H1 (cell line): ENCODE data around the gene MEGF11. TPM values are rescaled to one million over a fixed set of nuclear protein-coding genes. Genes with fewer than 3 reads are reported as not detected.

Experiments
- CTCF ChIA-PET: fragments of 300-600 bp; sonication (Branson Sonifier 250); formaldehyde crosslinking; loops from one replicate; lab custom pipeline; 2021; ENCODE audit not compliant: partially characterized antibody; lab: Charles Lee
- POLR2A ChIA-PET: fragments of 300-600 bp; sonication (Branson Sonifier 250); formaldehyde crosslinking; loops from one replicate; lab custom pipeline; 2021; ENCODE audit warnings: inconsistent platforms; ENCODE audit not compliant: partially characterized antibody; lab: Charles Lee
- DNase-seq, 2 experiments: peaks; one replicate each; pipeline versions ENCODE4 v3.0.0 to v3.0.0-alpha.2; 2010 to 2022; ENCODE audit warnings: low spot score in 2 of 2, low read depth in 1 of 2, mixed read lengths in 1 of 2
- FAIRE-seq: peaks from 2 replicates; lab custom pipeline; 2011; peaks lifted over from hg19 to GRCh38; lab: Jason Lieb, UNC
- H2AFZ ChIP-seq: 2 replicates; pipeline ENCODE4 v1.8.1; 2012; ENCODE audit warnings: low read length, inconsistent platforms
- H2AK5ac ChIP-seq: 2 replicates; pipeline ENCODE4 v1.6.1; 2013; ENCODE audit warnings: low read depth, low read length
- H2BK120ac ChIP-seq: replicated peaks from 2 replicates; pipeline ENCODE3; 2013; ENCODE audit warnings: low read depth, low read length, inconsistent platforms
- H2BK12ac ChIP-seq: 2 replicates; pipeline ENCODE4 v1.6.1; 2013; ENCODE audit warnings: low read depth, low read length
- H2BK15ac ChIP-seq: 2 replicates; pipeline ENCODE4 v1.6.1; 2013; ENCODE audit warnings: low read length
- H2BK20ac ChIP-seq: 2 replicates; pipeline ENCODE4 v1.6.1; 2013; ENCODE audit warnings: low read length
- H2BK5ac ChIP-seq: 2 replicates; pipeline ENCODE4 v1.6.1; 2013; ENCODE audit warnings: low read depth, low read length
- H3K14ac ChIP-seq: 2 replicates; pipeline ENCODE4 v1.6.1; 2013; ENCODE audit warnings: inconsistent platforms; ENCODE audit not compliant: insufficient read length
- H3K18ac ChIP-seq: 2 replicates; pipeline ENCODE4 v1.6.1; 2013; ENCODE audit warnings: low read length; ENCODE audit errors: extremely low read depth
- H3K23ac ChIP-seq: 2 replicates; pipeline ENCODE4 v1.6.1; 2013; ENCODE audit warnings: inconsistent platforms; ENCODE audit not compliant: insufficient read length
- H3K23me2 ChIP-seq: 2 replicates; pipeline ENCODE4 v1.6.1; 2013; ENCODE audit warnings: low read depth, low read length
- H3K27ac ChIP-seq: 2 replicates; pipeline ENCODE4 v1.6.1; 2011; ENCODE audit warnings: low read depth, low read length, inconsistent platforms
- H3K27me3 ChIP-seq, 4 experiments: replicated peaks in 1 of 4; 1 replicate in 1 of 4; 2 replicates in 3 of 4; pipeline versions ENCODE4 v1.6.1 to v1.8.1; 2011 to 2013; ENCODE audit warnings: low read length in 3 of 4, mild to moderate bottlenecking in 3 of 4, inconsistent platforms in 2 of 4, mixed read lengths in 2 of 4, moderate library complexity in 1 of 4; ENCODE audit not compliant: control insufficient read depth in 3 of 4, insufficient read depth in 3 of 4; ENCODE audit errors: extremely low read depth in 1 of 4
- H3K36me3 ChIP-seq, 4 experiments: 2 replicates each; pipeline versions ENCODE4 v1.6.1 to v1.8.1; 2011 to 2013; ENCODE audit warnings: mild to moderate bottlenecking in 4 of 4, low read length in 3 of 4, moderate library complexity in 2 of 4, control low read depth in 1 of 4, inconsistent platforms in 1 of 4; ENCODE audit not compliant: insufficient read depth in 4 of 4, control insufficient read depth in 2 of 4
- H3K4ac ChIP-seq: replicated peaks from 2 replicates; pipeline ENCODE3; 2013; ENCODE audit warnings: low read length, low read depth, mixed read lengths, inconsistent platforms; ENCODE audit not compliant: insufficient read length
- H3K4me1 ChIP-seq, 4 experiments: replicated peaks in 1 of 4; 1 replicate in 1 of 4; 2 replicates in 3 of 4; pipeline versions ENCODE4 v1.6.1 to v1.8.1; 2011 to 2013; ENCODE audit warnings: low read length in 3 of 4, inconsistent platforms in 2 of 4, mixed read lengths in 1 of 4; ENCODE audit not compliant: insufficient read depth in 4 of 4, control insufficient read depth in 3 of 4
- H3K4me2 ChIP-seq, 2 experiments: 2 replicates each; pipeline versions ENCODE4 v1.6.1 to v1.8.1; 2011 to 2013; ENCODE audit warnings: low read depth in 2 of 2, low read length in 2 of 2, control low read depth in 1 of 2, inconsistent platforms in 1 of 2, mild to moderate bottlenecking in 1 of 2; ENCODE audit not compliant: insufficient read depth in 1 of 2
- H3K4me3 ChIP-seq, 4 experiments: fragments of 200-600, 300-600 bp in 1 of 4; sonication (generic), shearing (Covaris generic), sonication (Bioruptor Twin) in 1 of 4; 2 replicates each; pipeline versions ENCODE4 v1.5.1 to v1.8.1; 2011 to 2016; ENCODE audit warnings: low read length in 4 of 4, low read depth in 3 of 4, control low read depth in 2 of 4, inconsistent platforms in 2 of 4, mild to moderate bottlenecking in 2 of 4, mixed read lengths in 1 of 4, moderate library complexity in 1 of 4; ENCODE audit not compliant: insufficient read depth in 2 of 4; ENCODE audit errors: extremely low read depth in 1 of 4
- H3K56ac ChIP-seq: replicated peaks from 2 replicates; pipeline ENCODE3; 2013; ENCODE audit warnings: low read depth, mild to moderate bottlenecking, mixed read lengths, low read length, inconsistent platforms; ENCODE audit not compliant: insufficient read length
- H3K79me1 ChIP-seq: 2 replicates; pipeline ENCODE4 v1.6.1; 2013; ENCODE audit warnings: low read depth, low read length, control low read depth
- H3K79me2 ChIP-seq, 2 experiments: 2 replicates each; pipeline versions ENCODE4 v1.6.1 to v1.8.1; 2012 to 2013; ENCODE audit warnings: low read length in 2 of 2, mild to moderate bottlenecking in 2 of 2, inconsistent platforms in 1 of 2; ENCODE audit not compliant: insufficient read depth in 2 of 2, control insufficient read depth in 1 of 2
- H3K9ac ChIP-seq, 4 experiments: replicated peaks in 1 of 4; 1 replicate in 1 of 4; 2 replicates in 3 of 4; pipeline versions ENCODE4 v1.6.1 to v1.8.1; 2011 to 2013; ENCODE audit warnings: low read depth in 3 of 4, low read length in 3 of 4, control low read depth in 2 of 4, mild to moderate bottlenecking in 2 of 4, moderate library complexity in 2 of 4, inconsistent platforms in 1 of 4; ENCODE audit errors: extremely low read depth in 1 of 4
- H3K9me3 ChIP-seq, 2 experiments: 2 replicates each; pipeline versions ENCODE4 v1.6.1 to v1.8.1; 2012 to 2013; ENCODE audit warnings: mild to moderate bottlenecking in 2 of 2, moderate library complexity in 2 of 2, control low read depth in 1 of 2, inconsistent platforms in 1 of 2, low read depth in 1 of 2, low read length in 1 of 2, mixed read lengths in 1 of 2; ENCODE audit not compliant: insufficient read depth in 2 of 2
- H4K20me1 ChIP-seq, 2 experiments: replicated peaks in 1 of 2; 2 replicates each; pipeline versions ENCODE3 to v1.8.1; 2011 to 2013; ENCODE audit warnings: inconsistent platforms in 2 of 2, low read length in 2 of 2, mild to moderate bottlenecking in 1 of 2; ENCODE audit not compliant: insufficient read depth in 2 of 2, control insufficient read depth in 1 of 2
- H4K5ac ChIP-seq: 2 replicates; pipeline ENCODE4 v1.6.1; 2013; ENCODE audit warnings: low read length, low read depth, mixed read lengths, inconsistent platforms; ENCODE audit not compliant: insufficient read length
- H4K8ac ChIP-seq: 2 replicates; pipeline ENCODE4 v1.8.0; 2013; ENCODE audit warnings: mild to moderate bottlenecking, moderate library complexity, low read length, inconsistent platforms; ENCODE audit not compliant: insufficient read depth; ENCODE audit errors: extremely low read depth
- H4K91ac ChIP-seq: replicated peaks from 2 replicates; pipeline ENCODE3; 2013; ENCODE audit warnings: low read length, mixed read lengths, inconsistent platforms; ENCODE audit not compliant: insufficient read length
- BCL11A ChIP-seq, 2 experiments: IDR thresholded peaks; one replicate each; pipeline ENCODE4 v1.6.1; 2011; ENCODE audit warnings: low read depth in 2 of 2, low read length in 2 of 2, mild to moderate bottlenecking in 2 of 2
- HDAC2 ChIP-seq, 2 experiments: fragments of 300-600 bp in 1 of 2; sonication (generic) in 1 of 2; IDR thresholded peaks; 2 replicates each; pipeline ENCODE4 v1.6.1; 2011 to 2012; ENCODE audit warnings: low read depth in 2 of 2, low read length in 2 of 2, mild to moderate bottlenecking in 2 of 2, moderate library complexity in 2 of 2, borderline replicate concordance in 1 of 2, inconsistent platforms in 1 of 2
- JUND ChIP-seq: IDR thresholded peaks from 2 replicates; pipeline ENCODE4 v1.6.1; 2011; ENCODE audit warnings: mild to moderate bottlenecking, improper control_type of control experiment, low read length
- MAFK ChIP-seq: IDR thresholded peaks from 2 replicates; pipeline ENCODE4 v1.6.1; 2012; ENCODE audit warnings: low read depth, mild to moderate bottlenecking, improper control_type of control experiment, low read length
- NANOG ChIP-seq: IDR thresholded peaks from 2 replicates; pipeline ENCODE4 v1.6.1; 2011; ENCODE audit warnings: low read length, low read depth, mild to moderate bottlenecking, inconsistent platforms; ENCODE audit not compliant: insufficient read depth, poor library complexity, severe bottlenecking
- POLR2AphosphoS5 ChIP-seq: IDR thresholded peaks from 2 replicates; pipeline ENCODE4 v1.6.1; 2011; ENCODE audit warnings: low read depth, low read length
- RAD21 ChIP-seq, 2 experiments: IDR thresholded peaks in 1 of 2; conservative IDR thresholded peaks in 1 of 2; 2 replicates each; pipeline ENCODE4 v1.6.1; 2011; ENCODE audit warnings: low read depth in 2 of 2, low read length in 2 of 2, improper control_type of control experiment in 1 of 2, inconsistent platforms in 1 of 2, mild to moderate bottlenecking in 1 of 2, moderate library complexity in 1 of 2
- RNF2 ChIP-seq: fragments of 200-900, 300-1000 bp; sonication (generic); IDR thresholded peaks from 2 replicates; pipeline ENCODE4 v1.7.1; 2016; ENCODE audit warnings: borderline replicate concordance, low read depth, mild to moderate bottlenecking, antibody characterized with exemption, low read length; ENCODE audit not compliant: poor library complexity, severe bottlenecking; ENCODE audit errors: missing control alignments
- SAP30 ChIP-seq: fragments of 300-600 bp; sonication (generic); IDR thresholded peaks from 2 replicates; pipeline ENCODE4 v1.7.1; 2012; ENCODE audit warnings: low read length, moderate library complexity, mild to moderate bottlenecking, inconsistent platforms; ENCODE audit not compliant: insufficient read depth, insufficient replicate concordance
- SIRT6 ChIP-seq: IDR thresholded peaks from one replicate; pipeline ENCODE4 v1.7.1; 2012; ENCODE audit warnings: low read length, inconsistent platforms
- WGBS, 2 experiments: shearing (Covaris generic) in 1 of 2; methylation state at CpG; one replicate each; pipeline versions ENCODE4 v1.1.6 to v1.1.7; 2013 to 2015; ENCODE audit warnings: low lambda C conversion rate in 2 of 2, mixed read lengths in 2 of 2, inconsistent platforms in 1 of 2, low coverage in 1 of 2, missing lambda C conversion rate in 1 of 2; ENCODE audit not compliant: insufficient replicate concordance in 2 of 2, insufficient coverage in 1 of 2, insufficient read length in 1 of 2; ENCODE audit errors: extremely low coverage in 1 of 2, missing lambda C conversion rate in 1 of 2; 5-methylcytosine and 5-hydroxymethylcytosine counted together
- polyA plus RNA-seq, 7 experiments: library from polyadenylated mRNA; depleted of rRNA in 3 of 7; stranded (reverse) in 5 of 7; unstranded in 2 of 7; fragments of >200 nt in 5 of 7; fragments of 200-250 nt in 2 of 7; gene quantifications; 1 replicate in 5 of 7; 2 replicates in 1 of 7; 4 replicates in 1 of 7; pipeline versions ENCODE4 v1.2.1 to v1.2.3, GENCODE V29; 2011 to 2013; ENCODE audit warnings: missing spikeins in 2 of 7, mixed read lengths in 2 of 7
- total RNA-seq: library from RNA; stranded (reverse); fragmentation: NEBNext Ultra II Directional; extraction: Animal tissue kit (Norgen Biotek cat#: 25700); gene quantifications from 2 replicates; pipeline ENCODE4 v1.2.1, GENCODE V29; 2021

Gene MEGF11
- total and polyA plus RNA-seq, 2 of the 8 experiments (the other 6 are each of a cell fraction or from before 2014, with no cell fraction given) = 4.4 to 4.8 TPM

DNA sequence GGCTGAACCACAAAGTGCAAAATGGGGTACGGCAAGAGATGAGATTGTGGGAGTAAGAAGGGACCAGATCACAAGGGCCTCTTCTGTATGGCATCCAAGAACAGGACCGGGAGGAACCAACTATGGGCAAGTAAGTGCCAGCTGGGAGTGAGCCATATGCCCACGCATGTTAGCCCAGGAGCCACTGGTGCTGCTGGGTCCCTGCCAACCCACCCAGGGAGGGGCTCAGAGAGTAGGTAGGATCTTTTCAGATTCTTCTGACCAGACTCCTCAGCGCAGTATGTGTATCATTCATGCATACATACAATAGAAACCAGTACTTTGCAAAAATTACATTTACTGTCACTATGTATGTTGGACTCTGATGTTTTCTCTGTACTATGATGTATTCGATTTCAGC lies 330.3 kb downstream of the MEGF11 start:
- Histone ChIP-seq H4K91ac (no peak overlapping the region), H3K79me2 (no peaks in the 10 kb centered on the region), H2BK20ac (no peak overlapping the region), H2AFZ (no peak overlapping the region), H2BK12ac (no peak overlapping the region), H3K9ac (no peak overlapping the region), H3K56ac (no peak overlapping the region), H3K23me2 (no peaks in the 10 kb centered on the region), H3K27ac (no peak overlapping the region), H4K5ac (no peak overlapping the region), H3K4me2 (no peak overlapping the region), H3K9me3 (no peaks in the 10 kb centered on the region), H3K27me3 (no peaks in the 10 kb centered on the region), H3K4me3 (no peak overlapping the region), H4K8ac (no peak overlapping the region), H3K4ac (no peak overlapping the region), H3K36me3 (no peaks in the 10 kb centered on the region), H4K20me1 (no peaks in the 10 kb centered on the region), H2BK15ac (no peak overlapping the region), H3K14ac (no peak overlapping the region), H2BK120ac (no peak overlapping the region), H3K4me1 (peaks cover 0 to 5% (median under 1%) of the 10 kb centered on the region in 4 experiments; a peak in 2 of 7 replicates), H3K79me1 (no peaks in the 10 kb centered on the region), H3K18ac (no peak overlapping the region), H2BK5ac (no peak overlapping the region), H3K23ac (no peak overlapping the region), H2AK5ac (0 out of 2 replicates have a peak overlapping the region, but pooled peaks have one; percentile 39)
- DNase-seq (no peak), FAIRE-seq (no peak)
- ChIA-PET POLR2A (interaction anchor here (0.6 to 2.5 kb wide), 2 partner anchors 9 to 656 kb away, joined by 3 to 8 read pairs; no protein-coding TSS in a partner anchor), CTCF (interaction anchor here (1.6 to 2.4 kb wide), 2 partner anchors 22 to 53 kb away, joined by 7 to 9 read pairs; partner anchors contain the start of gene RAB11A)
- no peak for TF ChIP-seq NANOG
- no peak for TF ChIP-seq MAFK
- TF ChIP-seq RNF2 = no peak
- TF ChIP-seq SIRT6 = no peak
- no peak for TF ChIP-seq SAP30
- no peak for TF ChIP-seq RAD21 (IDR thresholded peaks at IDR 0.05 in 1 of 2, conservative IDR thresholded peaks at IDR 0.05 in 1 of 2; ENCODE audit: low read depth in 2 of 2, low read length in 2 of 2)
- TF ChIP-seq JUND = no peak
- no peak for TF ChIP-seq BCL11A (IDR thresholded peaks at IDR 0.05; ENCODE audit: low read depth in 2 of 2, low read length in 2 of 2)
- no peak for TF ChIP-seq POLR2AphosphoS5
- no peak for TF ChIP-seq HDAC2 (IDR thresholded peaks at IDR 0.05; ENCODE audit: borderline replicate concordance in 1 of 2, low read depth in 2 of 2, low read length in 2 of 2)
- WGBS, 2 experiments = 94% methylated on average over 5 of the region's 5 CpGs; no CpG with 5 or more reads in 1 of the 2 experiments
